ENCODE measurements around the gene SNRK.

The SNRK gene

GRCh38 chr3:43345246-43345645 lies 58.9 kb downstream of the SNRK start:
- DNase-seq (ENCODE audit: low spot score): no peak
- no peak for TF ChIP-seq CTCF (conservative IDR thresholded peaks at IDR 0.05; ENCODE audit: low read depth)
- no peak overlapping the region; the same call in 1 of the 2 replicates for H3K27ac ChIP-seq
- CTCF ChIA-PET: interaction anchor here (0.5 kb wide), 1 partner anchor 222 kb away, joined by 3 read pairs; no protein-coding TSS in a partner anchor
- POLR2A ChIA-PET (ENCODE audit: low non-redundant PET): no interaction called here

GRCh38 chr3:43345877-43346276 lies 59.5 kb downstream of the SNRK start:
- TF ChIP-seq CTCF (conservative IDR thresholded peaks at IDR 0.05; ENCODE audit: low read depth): no peak
- DNase-seq (ENCODE audit: low spot score): no peak
- POLR2A ChIA-PET (ENCODE audit: low non-redundant PET): no interaction called here
- CTCF ChIA-PET: interaction anchor here (0.9 kb wide), 1 partner anchor 10 kb away, joined by 3 read pairs; no protein-coding TSS in a partner anchor
- H3K27ac ChIP-seq: no peak overlapping the region

DNA sequence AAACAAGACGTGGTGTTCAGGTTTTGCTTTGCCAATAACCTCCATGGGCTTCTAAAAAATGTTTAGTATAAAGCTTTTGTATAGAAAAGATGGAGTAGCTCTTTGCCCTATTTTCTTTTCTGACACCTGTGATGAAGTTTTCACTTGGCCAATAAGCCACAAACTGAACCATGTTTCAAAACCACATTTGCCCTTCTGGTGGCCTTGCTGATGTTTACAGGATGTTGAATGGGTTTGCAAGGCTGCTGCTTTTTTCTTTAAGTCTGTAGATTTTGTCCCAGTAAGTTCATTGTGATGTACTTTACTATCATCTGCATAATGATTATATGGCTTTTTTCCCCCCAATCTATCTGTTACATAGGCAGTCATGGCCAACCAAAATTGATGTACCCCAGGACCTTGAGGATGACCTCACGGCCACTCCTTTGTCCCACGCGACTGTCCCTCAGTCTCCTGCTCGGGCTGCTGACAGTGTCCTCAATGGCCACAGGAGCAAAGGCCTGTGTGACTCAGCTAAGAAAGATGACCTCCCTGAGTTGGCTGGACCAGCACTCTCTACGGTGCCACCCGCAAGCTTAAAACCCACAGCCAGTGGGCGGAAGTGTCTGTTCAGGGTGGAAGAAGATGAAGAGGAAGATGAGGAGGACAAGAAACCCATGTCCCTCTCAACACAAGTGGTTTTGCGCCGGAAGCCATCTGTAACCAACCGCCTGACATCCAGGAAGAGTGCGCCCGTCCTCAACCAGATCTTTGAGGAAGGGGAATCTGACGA lies 60.8 kb downstream of the SNRK start:
- no peak for DNase-seq (ENCODE audit: low spot score)
- H3K27ac ChIP-seq: no peak overlapping the region
- no peak for TF ChIP-seq CTCF (conservative IDR thresholded peaks at IDR 0.05; ENCODE audit: low read depth)
- CTCF ChIA-PET: no interaction called here
- POLR2A ChIA-PET (ENCODE audit: low non-redundant PET): no interaction called here

GRCh38 chr3:43347774-43348173 lies 61.4 kb downstream of the SNRK start:
- ChIA-PET CTCF (no interaction called here), POLR2A (ENCODE audit: low non-redundant PET) (no interaction called here)
- no peak for DNase-seq (ENCODE audit: low spot score)
- no peak for TF ChIP-seq CTCF (conservative IDR thresholded peaks at IDR 0.05; ENCODE audit: low read depth)
- no peak overlapping the region for H3K27ac ChIP-seq

DNA sequence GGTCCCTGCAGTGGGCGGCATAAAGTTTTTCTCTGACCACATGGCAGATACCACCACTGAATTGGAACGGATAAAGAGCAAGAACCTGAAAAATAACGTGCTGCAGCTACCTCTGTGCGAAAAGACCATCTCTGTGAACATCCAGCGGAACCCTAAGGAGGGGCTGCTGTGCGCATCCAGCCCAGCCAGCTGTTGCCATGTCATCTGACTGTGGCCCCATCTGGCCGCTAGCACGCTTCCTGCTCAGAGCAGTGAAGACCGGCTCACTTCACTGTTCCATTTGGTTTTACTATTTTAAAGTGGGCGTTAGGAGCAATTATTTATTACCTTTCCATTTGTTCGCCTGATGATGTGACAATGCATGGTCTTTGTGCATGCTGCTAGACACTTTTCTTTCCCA lies 62.0 kb downstream of the SNRK start:
- no peak for DNase-seq (ENCODE audit: low spot score)
- CTCF ChIA-PET: no interaction called here
- H3K27ac ChIP-seq: no peak overlapping the region
- no peak for TF ChIP-seq CTCF (conservative IDR thresholded peaks at IDR 0.05; ENCODE audit: low read depth)
- POLR2A ChIA-PET (ENCODE audit: low non-redundant PET): no interaction called here

DNA sequence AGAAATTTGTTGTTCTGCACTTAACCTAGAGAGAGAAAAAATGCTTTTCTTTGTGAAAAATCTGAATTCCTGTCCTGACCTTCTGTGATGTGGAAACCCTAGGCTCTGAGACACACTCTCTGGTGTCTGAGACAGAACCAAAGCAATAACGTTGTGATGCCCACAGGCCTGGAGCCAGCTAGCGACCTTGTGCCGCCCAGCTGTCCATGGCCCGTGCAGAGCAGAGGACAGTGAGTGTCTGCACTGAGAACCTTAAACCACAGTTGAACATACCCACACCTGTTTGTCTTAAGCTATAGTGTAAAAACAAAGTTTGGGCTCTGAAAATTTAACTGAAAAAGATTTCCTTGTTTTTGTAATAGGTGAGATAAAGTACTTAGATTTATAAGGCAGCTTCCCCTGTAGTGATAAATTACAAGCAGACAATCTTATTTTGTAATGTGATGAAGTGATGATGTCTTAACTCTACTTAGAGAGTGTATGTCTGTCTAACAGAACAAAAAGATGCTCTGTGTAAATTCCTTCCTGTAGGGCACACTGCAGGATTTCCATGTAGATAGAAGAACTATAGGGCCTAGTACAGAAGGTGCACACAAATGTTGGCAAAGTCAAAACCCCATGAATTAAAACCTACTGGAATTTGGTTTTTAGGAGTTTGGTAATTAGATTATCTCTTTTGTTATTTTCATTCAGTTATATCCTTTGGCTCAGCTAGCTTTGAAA lies 62.7 kb downstream of the SNRK start:
- CTCF ChIA-PET: interaction anchor here (0.6 kb wide), 1 partner anchor 193 kb away, joined by 3 read pairs; no protein-coding TSS in a partner anchor
- TF ChIP-seq CTCF (conservative IDR thresholded peaks at IDR 0.05; ENCODE audit: low read depth): no peak
- no peak overlapping the region for H3K27ac ChIP-seq

More for the DNA sequence above, 62.7 kb downstream of the SNRK start:
- POLR2A ChIA-PET (ENCODE audit: low non-redundant PET): no interaction called here
- no peak for DNase-seq (ENCODE audit: low spot score)
